H9 (cell line): ENCODE results near the gene HUNK. TPM values are rescaled to one million over a fixed set of nuclear protein-coding genes. Genes with fewer than 3 reads are reported as not detected.

Source experiments
- DNase-seq: peaks from one replicate; pipeline ENCODE4 v3.0.0-alpha.2; 2017
- H2AFZ ChIP-seq: one replicate; pipeline ENCODE4 v1.6.1; 2013; ENCODE audit warnings: mild to moderate bottlenecking, low read length, control low read depth, moderate library complexity
- H2AK5ac ChIP-seq: 2 replicates; pipeline ENCODE4 v1.6.1; 2013; ENCODE audit warnings: low read length, control low read depth, mixed read lengths; ENCODE audit not compliant: insufficient read length
- H2BK120ac ChIP-seq: one replicate; pipeline ENCODE4 v1.6.1; 2013; ENCODE audit warnings: low read depth, mild to moderate bottlenecking, low read length, control low read depth, inconsistent platforms; ENCODE audit not compliant: poor library complexity, severe bottlenecking
- H2BK12ac ChIP-seq: 2 replicates; pipeline ENCODE4 v1.6.1; 2013; ENCODE audit warnings: low read length, control low read depth, mixed read lengths, low read depth; ENCODE audit not compliant: insufficient read length
- H2BK15ac ChIP-seq: 2 replicates; pipeline ENCODE4 v1.6.1; 2013; ENCODE audit warnings: low read depth, low read length, control low read depth
- H2BK20ac ChIP-seq: one replicate; pipeline ENCODE4 v1.6.1; 2013; ENCODE audit warnings: low read depth, mild to moderate bottlenecking, low read length, control low read depth, inconsistent platforms; ENCODE audit not compliant: poor library complexity, severe bottlenecking
- H2BK5ac ChIP-seq: 2 replicates; pipeline ENCODE4 v1.6.1; 2013; ENCODE audit warnings: low read length, control low read depth, mixed read lengths; ENCODE audit not compliant: insufficient read length
- H3K14ac ChIP-seq: 2 replicates; pipeline ENCODE4 v1.6.1; 2013; ENCODE audit warnings: low read length, control low read depth; ENCODE audit not compliant: insufficient read depth
- H3K18ac ChIP-seq: 2 replicates; pipeline ENCODE4 v1.6.1; 2013; ENCODE audit warnings: low read depth, mild to moderate bottlenecking, mixed read lengths, low read length, control low read depth; ENCODE audit not compliant: insufficient read length
- H3K23ac ChIP-seq: 2 replicates; pipeline ENCODE4 v1.6.1; 2013; ENCODE audit warnings: low read length, control low read depth, mixed read lengths, low read depth; ENCODE audit not compliant: insufficient read length
- H3K23me2 ChIP-seq: 2 replicates; pipeline ENCODE4 v1.6.1; 2013; ENCODE audit warnings: low read depth, mild to moderate bottlenecking, mixed read lengths, low read length, control low read depth; ENCODE audit not compliant: insufficient read length, poor library complexity, severe bottlenecking
- H3K27ac ChIP-seq: 2 replicates; pipeline ENCODE4 v1.5.1; 2013; ENCODE audit warnings: low read length, control low read depth, mixed read lengths, low read depth; ENCODE audit not compliant: insufficient read length
- H3K27me3 ChIP-seq: 2 replicates; pipeline ENCODE4 v1.6.1; 2013; ENCODE audit warnings: low read length, control low read depth, inconsistent platforms; ENCODE audit not compliant: insufficient read depth
- H3K4ac ChIP-seq: 2 replicates; pipeline ENCODE4 v1.6.1; 2013; ENCODE audit warnings: low read depth, mild to moderate bottlenecking, control low read depth, inconsistent platforms, low read length, moderate library complexity
- H3K4me1 ChIP-seq: 2 replicates; pipeline ENCODE4 v1.6.1; 2013; ENCODE audit warnings: low read length, control low read depth, inconsistent platforms; ENCODE audit not compliant: insufficient read depth
- H3K4me2 ChIP-seq: 2 replicates; pipeline ENCODE4 v1.6.1; 2013; ENCODE audit warnings: low read length, control low read depth, mixed read lengths; ENCODE audit not compliant: insufficient read length, insufficient read depth
- H3K56ac ChIP-seq: 2 replicates; pipeline ENCODE4 v1.6.1; 2013; ENCODE audit warnings: low read depth, mild to moderate bottlenecking, mixed read lengths, low read length, control low read depth; ENCODE audit not compliant: insufficient read length
- H3K79me1 ChIP-seq: 2 replicates; pipeline ENCODE4 v1.6.1; 2013; ENCODE audit warnings: low read depth, mild to moderate bottlenecking, moderate library complexity, low read length, control low read depth, inconsistent platforms; ENCODE audit not compliant: insufficient read depth, poor library complexity, severe bottlenecking
- H3K79me2 ChIP-seq: 2 replicates; pipeline ENCODE4 v1.6.1; 2013; ENCODE audit warnings: low read length, control low read depth, inconsistent platforms; ENCODE audit not compliant: insufficient read depth
- H3K9ac ChIP-seq: 2 replicates; pipeline ENCODE4 v1.6.1; 2013; ENCODE audit warnings: low read length, control low read depth, mixed read lengths; ENCODE audit not compliant: insufficient read length; ENCODE audit errors: extremely low read depth
- H3K9me3 ChIP-seq: one replicate; pipeline ENCODE4 v1.6.1; 2013; ENCODE audit warnings: low read depth, low read length, inconsistent platforms; ENCODE audit not compliant: control insufficient read depth
- H3T11ph ChIP-seq: one replicate; pipeline ENCODE4 v1.6.1; 2013; ENCODE audit warnings: mild to moderate bottlenecking, low read length, control low read depth, inconsistent platforms
- H4K20me1 ChIP-seq: one replicate; pipeline ENCODE4 v1.6.1; 2013; ENCODE audit not compliant: control insufficient read depth, insufficient read length, insufficient read depth
- H4K5ac ChIP-seq: 2 replicates; pipeline ENCODE4 v1.6.1; 2013; ENCODE audit warnings: low read depth, mild to moderate bottlenecking, mixed read lengths, low read length, control low read depth; ENCODE audit not compliant: insufficient read length
- H4K8ac ChIP-seq: replicated peaks from 2 replicates; pipeline ENCODE4 v1.6.1; 2013; ENCODE audit warnings: low read length, control low read depth, mixed read lengths, low read depth; ENCODE audit not compliant: insufficient read length
- H4K91ac ChIP-seq: 2 replicates; pipeline ENCODE4 v1.6.1; 2013; ENCODE audit warnings: low read depth, mild to moderate bottlenecking, moderate library complexity, mixed read lengths, low read length, control low read depth; ENCODE audit not compliant: insufficient read length
- H3K27ac Mint-ChIP-seq, 3 experiments: 2 replicates in 2 of 3; 3 replicates in 1 of 3; pipeline ENCODE4 v1.8.0; 2020 to 2021; ENCODE audit warnings: mixed read lengths in 3 of 3, mild to moderate bottlenecking in 1 of 3, moderate library complexity in 1 of 3
- H3K27me3 Mint-ChIP-seq: 2 replicates; pipeline ENCODE4 v1.8.0; 2021; ENCODE audit warnings: low read depth, mild to moderate bottlenecking, moderate library complexity, mixed read lengths
- H3K36me3 Mint-ChIP-seq, 3 experiments: 2 replicates in 2 of 3; 3 replicates in 1 of 3; pipeline ENCODE4 v1.8.0; 2020 to 2021; ENCODE audit warnings: low read depth in 3 of 3, mixed read lengths in 3 of 3; ENCODE audit not compliant: insufficient read depth in 1 of 3
- H3K4me1 Mint-ChIP-seq, 2 experiments: 2 replicates each; pipeline ENCODE4 v1.8.0; 2020; ENCODE audit warnings: mixed read lengths in 2 of 2
- H3K4me3 Mint-ChIP-seq, 2 experiments: 2 replicates in 1 of 2; 3 replicates in 1 of 2; pipeline ENCODE4 v1.8.0; 2020 to 2021; ENCODE audit warnings: mild to moderate bottlenecking in 2 of 2, mixed read lengths in 2 of 2, moderate library complexity in 1 of 2
- H3K9me3 Mint-ChIP-seq, 2 experiments: 2 replicates in 1 of 2; 3 replicates in 1 of 2; pipeline ENCODE4 v1.8.0; 2020; ENCODE audit warnings: mild to moderate bottlenecking in 2 of 2, mixed read lengths in 2 of 2, moderate library complexity in 1 of 2
- CTCF ChIP-seq: fragments of 200-600 bp; sonication (generic); conservative IDR thresholded peaks from 3 replicates; pipeline ENCODE4 v1.8.0; 2021; ENCODE audit warnings: antibody characterized with exemption, mild to moderate bottlenecking
- total RNA-seq: library from RNA; stranded (reverse); gene quantifications from 2 replicates; pipeline ENCODE4 v1.2.1, GENCODE V29; 2021

The HUNK gene
- total RNA-seq, 1 experiment from 2014 or later = 5.8 TPM

GRCh38 chr21:31844206-31844605, 28.6 kb upstream of the HUNK start:
- TF ChIP-seq CTCF = no peak

More at GRCh38 chr21:31844206-31844605, 28.6 kb upstream of the HUNK start:
- Histone ChIP-seq H3T11ph (no peak overlapping the region), H3K23ac (no peak overlapping the region), H3K56ac (no peak overlapping the region), H2BK20ac (no peak overlapping the region), H3K79me2 (no peaks in the 10 kb centered on the region), H3K27ac (no peak overlapping the region), H3K23me2 (no peaks in the 10 kb centered on the region), H3K4me2 (no peak overlapping the region), H2BK12ac (no peak overlapping the region), H2AK5ac (no peak overlapping the region), H3K27me3 (no peaks in the 10 kb centered on the region), H3K14ac (no peak overlapping the region), H4K91ac (no peak overlapping the region), H4K8ac (no peak overlapping the region), H3K9ac (no peak overlapping the region), H2BK5ac (no peak overlapping the region), H4K5ac (no peak overlapping the region), H3K4me1 (peaks cover 5% of the 10 kb centered on the region), H2BK15ac (no peak overlapping the region), H3K9me3 (no peaks in the 10 kb centered on the region), H2AFZ (no peak overlapping the region), H4K20me1 (no peaks in the 10 kb centered on the region), H3K4ac (no peak overlapping the region), H2BK120ac (no peak overlapping the region), H3K18ac (no peak overlapping the region), H3K79me1 (no peaks in the 10 kb centered on the region)
- Mint-ChIP-seq H3K27me3 (no peaks in the 10 kb centered on the region; the same call in none of the 2 replicates), H3K4me3 (no peak overlapping the region), H3K9me3 (no peaks in the 10 kb centered on the region), H3K36me3 (no peaks in the 10 kb centered on the region), H3K4me1 (peaks cover 10 to 11% of the 10 kb centered on the region in 2 experiments), H3K27ac (no peak overlapping the region)
- DNase-seq = no peak
